Measurements from ENCODE around the gene BDKRB2.

Gene BDKRB2

DNA sequence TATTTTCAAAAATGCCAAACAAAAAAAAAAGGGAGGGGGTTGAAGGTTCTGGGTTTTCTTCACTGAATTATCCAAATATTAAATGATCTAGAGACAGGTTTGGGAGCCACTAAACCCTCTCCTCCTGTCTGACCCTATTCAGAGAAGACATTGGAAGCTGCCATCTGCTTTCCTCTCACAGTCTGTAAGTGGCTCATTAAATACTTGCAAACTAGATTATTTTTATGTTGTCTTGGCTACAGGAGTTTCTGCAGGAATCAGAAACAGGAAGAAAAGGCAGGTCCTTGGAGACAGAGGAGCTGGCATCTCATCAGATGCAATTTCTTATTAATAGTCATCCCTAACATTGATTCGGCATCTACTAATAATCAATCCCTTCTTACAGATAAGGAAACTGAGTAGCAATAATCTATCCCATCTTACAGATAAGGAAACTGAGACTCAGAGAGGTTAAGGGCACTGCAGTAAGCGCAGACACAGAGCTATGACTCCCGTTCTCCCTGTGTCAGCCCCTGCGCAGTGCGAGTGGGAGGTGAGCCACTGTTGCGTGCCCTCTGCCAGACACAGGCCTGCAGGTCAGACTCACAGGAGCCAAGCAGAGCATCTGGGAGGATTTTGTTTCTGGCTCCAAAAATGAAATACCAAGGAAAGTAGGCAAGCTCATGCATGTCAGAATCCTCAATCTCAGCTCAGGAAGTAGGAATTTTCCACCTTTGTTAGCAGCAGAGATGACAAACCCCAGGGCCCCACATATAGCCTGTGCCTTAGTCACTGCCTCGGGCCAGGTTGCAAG, 11.0 kb downstream of the BDKRB2 start:
- no peak overlapping the region for H3K4me3 ChIP-seq (ENCODE audit: low read length)
- no peak for DNase-seq (ENCODE audit: low read depth, low spot score)

DNA sequence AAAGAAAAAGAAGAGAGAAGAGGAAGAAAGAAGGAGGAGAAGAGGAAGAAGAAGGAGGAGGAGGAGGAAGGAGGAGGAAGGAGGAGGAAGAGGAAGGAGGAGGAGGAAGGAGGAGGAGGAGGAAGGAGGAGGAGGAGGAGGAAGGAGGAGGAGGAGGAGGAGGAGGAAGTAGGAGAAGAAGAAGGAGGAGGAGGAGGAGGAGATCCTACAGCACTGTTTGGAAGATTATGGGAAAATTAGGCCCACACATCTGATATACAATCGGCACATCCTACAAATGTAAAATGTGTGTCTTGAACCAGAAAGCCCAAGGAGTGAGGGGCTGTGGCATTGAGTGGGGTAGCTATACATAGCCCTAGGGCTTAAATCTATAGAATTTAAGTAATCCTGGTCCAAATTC, 12.0 kb downstream of the BDKRB2 start:
- no peak for DNase-seq (ENCODE audit: low read depth, low spot score)
- H3K4me3 ChIP-seq (ENCODE audit: low read length): no peak overlapping the region

DNA sequence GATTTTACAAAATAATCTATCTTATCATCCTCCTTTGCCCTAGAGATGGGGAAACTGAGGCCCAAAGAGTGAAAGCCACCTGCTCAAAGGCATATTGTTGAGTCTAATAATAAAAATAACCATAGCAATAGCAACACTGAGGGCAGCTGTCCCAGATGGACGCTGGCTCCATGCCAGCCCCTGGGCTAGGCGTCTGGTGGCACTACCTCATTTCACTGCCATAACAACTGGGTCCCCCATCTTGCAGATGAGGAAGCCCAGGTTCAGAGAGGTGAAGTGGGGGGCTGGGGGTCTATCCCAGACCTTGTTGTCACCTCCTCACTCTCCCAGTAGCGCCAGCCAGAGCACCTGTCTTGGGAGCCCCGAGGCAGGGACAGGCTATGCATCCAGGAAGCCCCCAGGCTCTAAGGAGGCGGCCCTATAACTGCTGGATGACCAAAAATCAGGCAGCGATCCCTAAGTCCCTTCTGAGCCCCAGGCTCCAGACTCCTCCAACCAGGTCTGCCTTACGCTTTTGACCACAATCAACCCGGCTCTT, 12.8 kb downstream of the BDKRB2 start:
- H3K4me3 ChIP-seq (ENCODE audit: low read length): no peak overlapping the region
- DNase-seq (ENCODE audit: low read depth, low spot score): no peak

DNA sequence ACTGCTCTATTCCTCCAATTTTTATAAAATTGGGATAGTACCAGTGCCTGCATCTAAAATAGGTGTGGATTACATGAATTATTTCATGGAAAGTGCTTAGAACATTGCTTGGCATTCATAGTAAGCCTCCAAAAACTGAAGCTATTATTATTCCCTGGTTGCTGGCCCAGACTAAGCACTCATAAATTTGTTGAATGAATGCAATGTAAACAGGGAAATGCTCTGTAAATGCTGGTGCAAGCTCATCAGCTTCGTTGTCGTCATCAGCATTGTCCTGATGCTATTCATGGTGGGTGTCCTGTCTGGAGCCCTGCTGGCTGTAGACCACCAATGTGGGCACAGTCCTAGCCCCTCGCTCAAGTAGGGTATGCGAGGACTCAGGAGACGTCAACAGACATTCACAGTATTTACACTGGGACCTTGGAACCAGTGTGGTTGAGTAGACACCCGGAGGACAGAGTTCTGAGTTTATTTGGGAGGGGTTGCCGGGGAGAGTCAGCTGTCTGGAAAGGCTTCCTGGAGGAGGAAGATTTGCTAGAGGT, 16.5 kb downstream of the BDKRB2 start:
- no peak for DNase-seq (ENCODE audit: low read depth, low spot score)

DNA sequence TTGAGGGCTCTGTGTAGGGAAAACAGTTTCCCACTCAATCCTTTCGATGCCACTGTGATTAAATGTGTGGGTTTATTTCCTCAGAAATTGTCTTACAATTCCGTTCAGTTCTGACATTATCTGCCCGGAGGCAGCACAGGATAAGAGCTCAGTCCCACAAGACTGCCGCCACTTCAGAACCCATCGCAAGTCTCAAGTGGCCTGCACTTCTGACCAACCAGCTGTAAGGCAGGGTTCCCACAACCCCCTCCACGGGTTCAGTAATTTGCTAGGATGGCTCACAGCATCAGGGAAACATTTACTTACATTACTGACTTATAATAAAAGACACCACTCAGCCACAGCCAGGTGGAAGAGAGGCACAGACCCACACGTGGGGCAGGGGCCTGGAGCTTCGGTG, 17.2 kb downstream of the BDKRB2 start:
- no peak overlapping the region for H3K4me3 ChIP-seq (ENCODE audit: low read length)
- no peak for DNase-seq (ENCODE audit: low read depth, low spot score)

More for the DNA sequence above, 16.5 kb downstream of the BDKRB2 start:
- no peak overlapping the region for H3K4me3 ChIP-seq (ENCODE audit: low read length)

DNA sequence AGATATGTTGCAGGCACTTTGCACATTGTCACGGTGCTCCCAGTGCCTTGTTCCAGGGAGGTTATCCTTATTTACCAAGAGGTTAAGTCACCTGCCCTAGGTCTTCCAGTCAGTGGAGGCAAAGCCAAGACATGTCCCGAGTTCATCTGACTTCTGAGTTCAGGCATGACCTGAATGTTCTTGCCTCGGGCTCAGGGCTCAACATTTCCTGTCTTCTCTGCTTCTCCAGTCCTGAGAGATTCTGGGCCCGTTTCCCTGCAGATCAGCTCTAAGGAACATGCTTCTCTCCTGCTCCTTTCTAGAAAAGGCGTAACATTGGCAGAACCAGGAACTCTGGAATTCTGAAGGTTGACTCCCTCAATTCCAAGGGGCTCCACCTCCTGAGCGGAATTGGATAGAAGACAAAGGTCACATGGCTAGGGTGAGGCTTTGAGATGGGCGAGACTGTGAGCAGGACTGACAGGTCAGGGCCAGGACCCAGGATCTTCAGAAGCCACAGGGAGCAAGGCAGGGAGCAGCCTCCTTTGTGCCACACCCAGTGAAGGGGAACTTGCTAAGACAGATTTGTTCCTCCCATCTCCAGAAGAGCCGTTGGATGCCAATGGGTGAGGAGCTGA, 19.9 kb downstream of the BDKRB2 start:
- H3K4me3 ChIP-seq (ENCODE audit: low read length): no peak overlapping the region
- no peak for DNase-seq (ENCODE audit: low read depth, low spot score)

DNA sequence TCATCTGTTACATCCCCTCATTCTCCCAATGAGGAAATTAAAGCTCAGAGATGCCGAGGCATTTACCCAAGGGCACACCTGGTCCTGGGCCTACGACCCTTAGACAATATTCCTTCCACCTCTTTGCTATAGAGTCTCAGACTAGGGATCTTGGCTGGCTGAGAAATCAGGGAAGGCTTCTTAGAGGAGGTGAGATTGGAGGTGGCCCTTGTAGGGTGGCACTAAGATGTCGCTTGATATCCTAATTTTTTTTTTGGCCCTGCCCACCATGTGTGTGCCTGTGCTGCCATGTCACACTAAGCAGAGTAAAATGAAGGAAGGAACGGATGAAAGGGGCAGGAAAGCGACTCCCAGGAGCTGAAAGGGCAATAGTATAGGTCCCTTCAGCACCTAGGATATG, 20.6 kb downstream of the BDKRB2 start:
- H3K4me3 ChIP-seq (ENCODE audit: low read length): no peak overlapping the region
- DNase-seq (ENCODE audit: low read depth, low spot score): no peak

DNA sequence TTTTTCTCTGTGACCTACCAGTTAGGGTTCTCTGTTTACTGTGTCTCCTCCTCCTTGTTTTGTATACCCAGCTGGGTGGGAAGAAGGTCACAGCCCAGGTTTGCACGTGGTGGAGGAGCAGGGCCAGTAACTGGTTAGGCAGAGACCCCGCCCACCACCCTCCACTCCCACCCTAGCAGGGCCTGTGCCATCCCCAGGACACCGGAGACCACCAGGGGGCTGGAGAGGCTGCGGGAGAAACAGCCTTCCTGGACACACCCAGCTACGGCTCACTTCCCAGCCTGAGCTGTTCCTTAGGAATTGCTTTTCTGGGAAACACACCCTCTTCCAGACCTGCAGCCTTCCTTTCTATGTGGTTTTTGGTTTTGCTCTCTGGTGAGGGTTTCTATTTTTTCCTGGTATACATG, 21.1 kb downstream of the BDKRB2 start:
- no peak overlapping the region for H3K4me3 ChIP-seq (ENCODE audit: low read length)
- no peak for DNase-seq (ENCODE audit: low read depth, low spot score)

DNA sequence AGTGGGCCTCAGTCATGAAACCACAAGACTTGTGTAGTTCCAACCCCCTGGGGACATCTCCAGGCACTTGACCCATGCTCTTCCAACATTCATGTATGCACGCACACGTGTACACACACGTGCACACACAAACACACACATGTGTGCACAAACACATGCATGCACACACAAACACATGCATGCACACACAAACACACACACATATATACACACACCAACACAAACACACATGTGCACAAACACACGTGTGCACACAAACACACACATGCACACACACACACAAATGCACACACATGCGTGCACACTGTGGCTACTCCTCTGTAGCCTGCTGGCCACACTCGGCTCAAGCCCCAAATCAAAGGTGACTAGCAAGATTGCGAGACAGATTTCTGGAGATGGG, 22.8 kb downstream of the BDKRB2 start:
- H3K4me3 ChIP-seq (ENCODE audit: low read length): no peak overlapping the region
- no peak for DNase-seq (ENCODE audit: low read depth, low spot score)

DNA sequence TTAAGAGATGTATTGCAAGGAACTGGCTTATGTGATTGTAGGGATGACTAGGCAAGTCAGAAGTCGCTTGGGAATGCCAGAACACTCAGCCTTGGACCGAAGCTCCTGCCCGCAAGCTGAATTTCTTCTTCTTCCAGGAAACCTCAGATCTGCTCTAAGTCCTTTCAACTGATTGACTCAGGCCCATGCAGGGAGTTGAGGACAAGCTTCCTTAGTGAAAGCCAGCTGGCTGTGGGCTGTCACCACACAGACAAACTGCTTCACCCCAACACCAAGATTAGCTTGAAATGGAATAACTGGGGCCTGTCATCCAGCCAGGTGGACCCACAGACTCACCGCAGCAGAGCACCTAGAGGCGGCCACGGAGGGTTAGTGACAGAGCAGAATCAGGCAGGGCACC, 24.7 kb downstream of the BDKRB2 start:
- DNase-seq (ENCODE audit: low read depth, low spot score): no peak
- H3K4me3 ChIP-seq (ENCODE audit: low read length): no peak overlapping the region

DNA sequence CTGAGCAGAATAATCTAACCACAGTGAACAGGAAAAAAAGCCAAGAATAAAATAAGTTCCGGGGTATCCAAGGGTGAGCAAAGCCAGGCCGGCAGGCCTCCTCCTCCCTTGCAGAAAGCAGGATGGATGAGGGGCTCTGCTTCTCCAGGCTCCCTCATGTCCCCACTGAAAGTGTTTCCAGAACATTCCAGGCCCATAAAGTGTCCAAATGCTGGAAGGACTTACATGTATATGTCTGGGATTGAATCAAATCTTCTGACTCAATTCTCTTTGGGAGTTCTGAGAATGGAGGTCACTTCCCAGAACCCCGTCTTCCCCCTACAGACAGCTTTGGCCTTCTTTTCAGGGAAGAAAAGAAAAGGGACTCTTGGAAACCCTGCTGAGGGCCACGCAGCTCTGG, 26.4 kb downstream of the BDKRB2 start:
- H3K4me3 ChIP-seq (ENCODE audit: low read length): no peak overlapping the region
- no peak for DNase-seq (ENCODE audit: low read depth, low spot score)

DNA sequence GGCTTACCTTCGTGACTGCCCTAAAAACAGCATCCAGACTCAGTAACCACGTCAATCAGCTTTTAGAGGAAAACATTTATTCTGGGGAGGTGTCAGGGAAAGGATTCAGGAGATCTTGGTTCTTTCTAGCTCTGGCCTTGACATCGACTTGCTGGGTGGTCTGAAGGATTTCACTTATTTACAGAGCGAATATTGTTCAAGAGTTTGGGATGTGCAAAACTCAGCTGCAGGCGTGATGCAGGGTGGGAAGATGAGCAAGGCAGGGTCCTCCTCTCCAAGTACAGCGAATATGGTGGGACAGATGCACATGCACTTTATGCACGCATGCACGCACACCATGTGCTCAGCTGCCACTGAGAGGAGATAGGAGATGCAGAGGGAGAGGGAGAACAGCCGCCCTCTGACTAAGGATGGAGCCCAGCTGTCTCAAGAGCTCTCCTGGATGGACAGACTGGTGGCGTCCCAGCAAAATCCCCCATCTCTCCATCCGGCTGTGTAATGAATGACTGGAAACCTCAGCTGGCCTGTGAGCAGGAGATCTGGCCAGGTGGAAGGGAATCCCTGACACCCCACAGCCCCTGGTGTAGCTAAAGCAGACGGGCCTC, 27.0 kb downstream of the BDKRB2 start:
- DNase-seq (ENCODE audit: low read depth, low spot score): no peak
- no peak overlapping the region for H3K4me3 ChIP-seq (ENCODE audit: low read length)

DNA sequence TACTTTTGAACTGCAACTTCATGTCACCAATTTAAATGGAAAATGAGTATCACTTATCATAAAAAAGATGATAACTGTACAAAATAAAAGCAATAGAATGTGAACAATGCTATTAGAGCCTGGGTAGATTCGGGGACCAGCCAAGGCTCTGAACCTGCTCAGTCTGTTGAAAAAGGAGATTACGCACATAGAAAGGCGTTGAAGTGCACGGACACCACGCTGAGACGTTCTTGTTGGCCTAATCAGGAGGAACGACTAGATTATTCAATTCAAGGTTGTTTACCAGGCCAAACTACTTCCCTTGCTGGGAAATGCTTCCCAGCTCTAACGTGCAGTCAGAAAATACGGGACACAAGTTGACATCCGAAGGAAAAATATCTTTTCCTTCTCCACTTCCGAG, 27.9 kb downstream of the BDKRB2 start:
- DNase-seq (ENCODE audit: low read depth, low spot score): no peak
- H3K4me3 ChIP-seq (ENCODE audit: low read length): no peak overlapping the region

DNA sequence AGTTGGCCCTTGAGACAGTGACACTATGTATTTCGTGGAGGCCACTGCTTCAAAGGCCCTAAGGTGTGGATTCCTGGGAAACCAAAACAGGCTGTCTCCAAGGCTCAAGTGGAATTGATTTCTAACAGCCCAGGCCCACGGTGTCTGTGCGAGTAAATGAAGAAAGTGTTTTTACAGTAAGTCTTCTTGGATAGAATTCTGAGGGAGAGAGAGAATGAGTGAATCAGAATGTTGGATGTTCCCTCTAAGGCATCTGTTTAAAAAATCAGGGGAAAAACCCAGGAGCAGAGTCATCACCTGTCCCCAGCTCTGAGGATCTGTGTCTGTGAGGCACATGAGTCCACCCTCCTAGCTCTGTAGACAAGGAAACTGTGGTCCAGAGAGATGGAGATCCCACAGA, 29.0 kb downstream of the BDKRB2 start:
- DNase-seq (ENCODE audit: low read depth, low spot score): no peak
- no peak overlapping the region for H3K4me3 ChIP-seq (ENCODE audit: low read length)

DNA sequence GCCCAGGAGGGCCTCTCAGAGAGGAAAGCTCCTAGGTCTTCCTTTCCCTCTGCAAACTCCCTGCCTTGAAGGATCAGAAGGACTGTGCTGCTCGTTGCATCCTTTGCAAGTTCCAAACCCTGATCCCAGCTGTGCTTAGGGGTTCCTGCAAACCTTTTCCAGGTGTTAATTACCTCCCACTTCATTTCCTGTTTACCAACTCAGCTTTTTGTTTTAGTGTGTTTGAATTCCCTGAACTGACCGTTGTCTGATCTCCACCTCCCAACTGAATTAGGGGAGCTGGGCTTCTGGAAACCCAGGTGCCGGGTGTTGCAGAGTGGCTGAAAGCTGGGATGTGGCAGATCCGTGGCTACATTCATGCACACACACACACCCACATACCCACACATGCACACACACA, 30.8 kb downstream of the BDKRB2 start:
- no peak overlapping the region for H3K4me3 ChIP-seq (ENCODE audit: low read length)
- no peak for DNase-seq (ENCODE audit: low read depth, low spot score)

DNA sequence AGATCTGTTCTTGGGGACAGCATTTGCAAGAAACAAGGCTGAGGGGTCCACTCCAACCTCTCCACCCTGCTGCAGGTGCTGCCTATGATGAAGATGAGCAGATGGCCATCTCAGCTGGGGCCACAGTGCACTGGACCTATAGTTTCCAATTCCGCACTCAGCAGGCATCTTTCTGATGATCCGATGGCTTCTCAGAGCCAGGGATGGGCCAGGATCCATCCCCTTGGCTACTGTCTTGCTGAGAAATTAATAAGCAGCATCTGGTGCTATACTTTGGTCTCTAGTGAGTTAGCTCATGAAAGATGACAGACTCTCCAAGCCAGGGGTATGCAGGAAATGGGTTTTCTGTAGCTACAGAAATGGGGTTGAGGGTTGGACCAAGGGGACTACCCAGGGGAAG, 33.0 kb downstream of the BDKRB2 start:
- H3K4me3 ChIP-seq (ENCODE audit: low read length): no peak overlapping the region
- DNase-seq (ENCODE audit: low read depth, low spot score): no peak

DNA sequence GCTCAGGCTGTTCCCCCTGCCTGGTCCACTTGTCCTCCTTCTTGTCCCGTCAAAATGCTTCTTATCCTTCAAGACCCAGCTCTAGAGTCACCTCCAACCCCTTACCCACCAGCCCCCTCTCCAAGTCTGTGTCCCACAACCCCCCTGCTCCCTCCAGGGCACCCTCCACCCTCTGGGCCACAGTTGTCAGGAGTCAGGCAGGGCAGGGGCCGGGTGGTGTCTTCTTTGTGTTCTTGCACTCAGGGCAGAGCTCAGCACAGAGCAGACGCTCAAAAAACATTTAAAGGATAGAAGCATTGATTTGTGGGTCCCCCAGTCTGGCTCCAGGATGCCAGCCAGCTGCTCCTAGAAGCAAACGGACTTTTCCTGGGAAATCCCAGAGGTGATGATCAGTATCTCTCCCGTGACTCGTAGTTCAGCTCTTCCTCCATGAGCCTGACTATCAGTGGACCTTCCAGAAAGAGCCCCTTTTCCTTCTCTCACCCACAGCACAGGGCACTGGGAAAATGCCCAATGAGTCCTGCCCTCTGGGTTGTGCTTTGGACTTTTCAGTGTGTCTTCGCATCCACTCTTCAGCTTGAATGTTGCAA, 34.1 kb downstream of the BDKRB2 start:
- no peak for DNase-seq (ENCODE audit: low read depth, low spot score)
- H3K4me3 ChIP-seq (ENCODE audit: low read length): no peak overlapping the region

DNA sequence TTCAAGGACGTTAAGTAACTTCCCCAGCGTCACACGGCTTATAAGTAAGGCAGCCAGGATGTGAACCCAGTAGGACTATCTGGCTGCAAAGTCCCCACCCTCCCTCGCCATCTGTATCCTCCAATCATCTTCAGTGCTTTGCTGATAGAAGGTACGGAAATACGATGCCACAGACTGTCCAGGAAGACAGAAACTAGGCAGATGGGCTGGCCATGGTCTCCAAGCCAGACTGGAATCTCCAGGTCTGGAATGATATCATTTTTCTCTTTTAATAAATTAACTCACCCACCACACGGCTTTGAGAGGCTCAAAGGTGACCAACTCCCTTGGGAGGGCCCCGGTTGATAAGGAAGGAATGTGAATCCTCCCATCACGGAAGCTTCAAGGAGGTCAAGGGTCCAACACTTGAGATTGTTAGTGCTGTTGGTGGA, 35.1 kb downstream of the BDKRB2 start:
- no peak overlapping the region for H3K4me3 ChIP-seq (ENCODE audit: low read length)
- peak; percentile 10 for DNase-seq (ENCODE audit: low read depth, low spot score)

DNA sequence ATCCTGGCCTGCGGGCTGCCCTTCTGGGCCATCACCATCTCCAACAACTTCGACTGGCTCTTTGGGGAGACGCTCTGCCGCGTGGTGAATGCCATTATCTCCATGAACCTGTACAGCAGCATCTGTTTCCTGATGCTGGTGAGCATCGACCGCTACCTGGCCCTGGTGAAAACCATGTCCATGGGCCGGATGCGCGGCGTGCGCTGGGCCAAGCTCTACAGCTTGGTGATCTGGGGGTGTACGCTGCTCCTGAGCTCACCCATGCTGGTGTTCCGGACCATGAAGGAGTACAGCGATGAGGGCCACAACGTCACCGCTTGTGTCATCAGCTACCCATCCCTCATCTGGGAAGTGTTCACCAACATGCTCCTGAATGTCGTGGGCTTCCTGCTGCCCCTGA, 36.0 kb downstream of the BDKRB2 start:
- DNase-seq (ENCODE audit: low read depth, low spot score): no peak
- no peak overlapping the region for H3K4me3 ChIP-seq (ENCODE audit: low read length)

DNA sequence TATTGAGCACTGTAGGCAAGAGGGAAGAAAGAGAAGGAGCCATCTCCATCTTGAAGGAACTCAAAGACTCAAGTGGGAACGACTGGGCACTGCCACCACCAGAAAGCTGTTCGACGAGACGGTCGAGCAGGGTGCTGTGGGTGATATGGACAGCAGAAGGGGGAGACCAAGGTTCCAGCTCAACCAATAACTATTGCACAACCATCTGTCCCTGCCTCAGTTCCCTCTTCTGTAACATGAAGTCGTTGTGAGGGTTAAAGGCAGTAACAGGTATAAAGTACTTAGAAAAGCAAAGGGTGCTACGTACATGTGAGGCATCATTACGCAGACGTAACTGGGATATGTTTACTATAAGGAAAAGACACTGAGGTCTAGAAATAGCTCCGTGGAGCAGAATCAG, 37.5 kb downstream of the BDKRB2 start:
- no peak for DNase-seq (ENCODE audit: low read depth, low spot score)
- H3K4me3 ChIP-seq (ENCODE audit: low read length): no peak overlapping the region
